Activated naive CD4-positive, alpha-beta T cell treated with anti-CD3 and anti-CD28 coated beads, Interleukin-2, amount 10 ng/mL, durations not matched to agents 5 hours and 36 hours (primary cell): ENCODE results near the gene SEPTIN11. TPM values are rescaled to one million over a fixed set of nuclear protein-coding genes. Genes with fewer than 3 reads are reported as not detected.

Experiments used
- total RNA-seq, 2 experiments: library from RNA; stranded (reverse); gene quantifications; one replicate each; pipeline ENCODE4 v1.2.3, GENCODE V29; 2021

The SEPTIN11 gene
- total RNA-seq, result 10 to 100 TPM; 31.3 to 34.0 TPM

GRCh38 chr4:76949276-76950051 is at the start of gene SEPTIN11:
SEPTIN11 (plus strand) TSS chr4:76949752; CDS start chr4:76949904, 152 bp downstream.

Other genes starting within 250 kb of the SEPTIN11 start
- gene SOWAHB, start 51.6 kb upstream of the SEPTIN11 start, total RNA-seq, result not detected
- 100 to 1,000 TPM; 248 to 255 TPM for gene CCNI, start 126.2 kb downstream of the SEPTIN11 start, total RNA-seq
- 10 to 100 TPM; 32.9 to 37.6 TPM for gene CCNG2, start 207.5 kb downstream of the SEPTIN11 start, total RNA-seq